ENCODE data around the gene GRB10. TPM values are rescaled to one million over a fixed set of nuclear protein-coding genes. Genes with fewer than 3 reads are reported as not detected.

GRB10 gene
- total RNA-seq, 1 donor from 2014 or later, result 93.0 TPM

DNA sequence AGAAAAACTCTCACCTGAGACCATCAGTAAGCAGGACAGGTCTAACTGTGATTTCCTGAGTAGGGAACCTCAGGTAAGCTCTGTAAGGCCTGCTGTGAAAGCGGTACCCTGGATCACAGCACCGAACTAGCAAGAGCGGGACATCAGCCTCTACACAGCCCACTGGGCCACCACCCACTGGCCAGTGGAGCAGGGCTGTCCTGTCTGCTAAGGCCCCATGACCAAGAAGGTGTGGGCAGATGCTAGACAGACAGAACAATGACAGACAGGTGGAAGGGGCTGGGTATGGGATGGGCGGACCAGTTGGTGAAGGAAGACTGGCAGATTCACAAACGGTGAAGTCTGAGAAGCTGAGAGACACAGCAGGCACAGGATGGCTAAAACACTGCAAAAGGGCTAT lies 138.1 kb downstream of the GRB10 start:
- H3K9me3 Mint-ChIP-seq, result no peaks in the 10 kb centered on the region
- no peak overlapping the region for H3K27ac Mint-ChIP-seq (ENCODE audit: unreplicated experiment)
- no peak for DNase-seq (ENCODE audit: low read depth, low spot score)
- peaks cover 32% of the 10 kb centered on the region for H3K4me1 Mint-ChIP-seq
- no peaks in the 10 kb centered on the region for H3K27me3 Mint-ChIP-seq (ENCODE audit: low read depth)
- TF ChIP-seq CTCF (conservative IDR thresholded peaks at IDR 0.05), result no peak
- peaks cover 37% of the 10 kb centered on the region for H3K36me3 Mint-ChIP-seq (ENCODE audit: low read depth)
- H3K4me3 Mint-ChIP-seq, result no peak overlapping the region

DNA sequence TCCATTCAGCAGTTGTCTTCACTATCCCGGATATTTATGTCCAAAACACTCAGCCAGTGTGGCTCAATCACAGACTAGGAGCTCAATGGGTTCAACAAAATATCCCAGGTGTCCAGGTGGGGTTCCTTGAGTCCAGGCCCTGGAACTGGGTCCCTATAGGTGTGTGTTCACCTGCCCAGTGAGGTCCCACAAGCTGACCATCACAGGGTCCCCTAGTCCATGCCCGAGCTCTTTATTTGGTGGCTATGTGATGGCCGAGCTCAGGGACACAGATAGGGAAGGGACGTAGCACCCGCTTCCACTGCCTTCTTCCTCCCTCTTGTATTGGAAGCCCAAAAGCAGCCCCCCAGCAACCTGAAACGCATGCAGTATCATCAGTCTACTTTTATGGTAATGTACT lies 138.6 kb downstream of the GRB10 start:
- no peak for DNase-seq (ENCODE audit: low read depth, low spot score)
- H3K9me3 Mint-ChIP-seq, result no peaks in the 10 kb centered on the region
- H3K4me1 Mint-ChIP-seq, result peaks cover 27% of the 10 kb centered on the region
- no peak overlapping the region for H3K27ac Mint-ChIP-seq (ENCODE audit: unreplicated experiment)
- no peaks in the 10 kb centered on the region for H3K27me3 Mint-ChIP-seq (ENCODE audit: low read depth)
- peaks cover 34% of the 10 kb centered on the region for H3K36me3 Mint-ChIP-seq (ENCODE audit: low read depth)
- TF ChIP-seq CTCF (conservative IDR thresholded peaks at IDR 0.05), result no peak
- H3K4me3 Mint-ChIP-seq, result no peak overlapping the region

- peak; percentile 15 for TF ChIP-seq CTCF (conservative IDR thresholded peaks at IDR 0.05)
- Mint-ChIP-seq H3K36me3 (ENCODE audit: low read depth) (peaks cover 42% of the 10 kb centered on the region), H3K27me3 (ENCODE audit: low read depth) (no peaks in the 10 kb centered on the region), H3K4me1 (peaks cover 13% of the 10 kb centered on the region), H3K9me3 (peaks cover 17% of the 10 kb centered on the region), H3K4me3 (no peak overlapping the region), H3K27ac (ENCODE audit: unreplicated experiment) (peak overlapping the region; percentile 68)
- DNase-seq (ENCODE audit: low read depth, low spot score), result no peak
Observed at GRCh38 chr7:50641442-50642405, 141.0 kb downstream of the GRB10 start.

- H3K4me1 Mint-ChIP-seq, result peaks cover 13% of the 10 kb centered on the region
- H3K36me3 Mint-ChIP-seq (ENCODE audit: low read depth), result peaks cover 45% of the 10 kb centered on the region
- H3K4me3 Mint-ChIP-seq, result no peak overlapping the region
- peaks cover 19% of the 10 kb centered on the region for H3K9me3 Mint-ChIP-seq
- DNase-seq (ENCODE audit: low read depth, low spot score), result no peak
- no peak for TF ChIP-seq CTCF (conservative IDR thresholded peaks at IDR 0.05)
- no peaks in the 10 kb centered on the region for H3K27me3 Mint-ChIP-seq (ENCODE audit: low read depth)
- H3K27ac Mint-ChIP-seq (ENCODE audit: unreplicated experiment), result peak overlapping the region; percentile 3
Observed at GRCh38 chr7:50640779-50641178, 141.9 kb downstream of the GRB10 start.

- Mint-ChIP-seq H3K9me3 (peaks cover 23% of the 10 kb centered on the region), H3K4me1 (peaks cover 13% of the 10 kb centered on the region), H3K4me3 (no peak overlapping the region), H3K27me3 (ENCODE audit: low read depth) (no peaks in the 10 kb centered on the region), H3K36me3 (ENCODE audit: low read depth) (peaks cover 48% of the 10 kb centered on the region), H3K27ac (ENCODE audit: unreplicated experiment) (no peak overlapping the region)
- no peak for TF ChIP-seq CTCF (conservative IDR thresholded peaks at IDR 0.05)
- no peak for DNase-seq (ENCODE audit: low read depth, low spot score)
Observed at GRCh38 chr7:50640256-50640655, 142.4 kb downstream of the GRB10 start.

Data from neural crest cell (in vitro differentiated cells).